NCI-H1092 (cell line): ENCODE measurements around the gene KRTAP10-2.
"Not testable (repeated sequence)": the region's sequence is repeated elsewhere in the genome, so short reads cannot be mapped to it uniquely, and the experiment has no call there.

Experiments used
- DNase-seq: peaks from one replicate; lab custom pipeline; 2025; lab: John Stamatoyannopoulos, UW

Gene KRTAP10-2

DNA sequence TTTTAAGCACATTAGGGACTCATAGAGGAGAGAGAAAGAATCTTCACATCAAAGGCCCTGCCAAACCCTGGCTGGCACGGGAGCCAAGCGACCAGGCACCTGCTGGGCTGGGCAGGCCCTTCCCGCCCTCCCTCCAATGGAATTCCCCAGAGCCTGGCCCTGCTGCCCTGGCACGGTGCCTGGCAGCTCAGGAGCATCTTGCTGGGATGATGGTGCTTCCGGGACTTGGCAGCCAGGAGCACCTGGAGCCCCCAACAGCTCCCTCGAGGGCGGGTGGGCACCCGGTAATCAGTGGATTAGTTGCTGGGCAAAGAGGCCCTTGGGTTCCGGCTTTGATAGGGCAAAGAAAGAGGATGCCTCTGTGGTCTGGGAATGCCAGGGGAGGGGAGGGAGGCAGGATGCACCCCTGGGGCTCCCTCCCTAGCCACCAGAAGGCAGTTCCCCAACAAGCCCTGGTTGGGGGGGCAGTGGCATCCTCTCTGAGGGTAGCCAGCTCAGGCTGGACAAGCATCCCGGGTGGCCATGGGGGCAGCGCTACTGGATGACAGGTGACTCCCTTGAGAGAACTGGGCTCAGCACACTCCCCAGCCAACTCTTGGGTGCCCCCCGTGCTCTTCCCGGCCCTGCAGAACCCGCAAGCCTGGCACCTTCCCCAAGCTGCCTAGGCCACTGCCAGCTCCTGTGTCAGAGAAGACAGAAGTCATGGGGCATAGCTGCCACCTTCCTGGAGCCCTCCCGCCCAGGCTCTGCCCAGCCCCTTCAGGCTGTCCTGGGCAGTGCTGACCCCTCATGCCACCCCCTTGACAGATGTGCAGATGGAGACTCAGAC lies 37.7 kb downstream of the KRTAP10-2 start:
- DNase-seq, result peak; percentile 76

DNA sequence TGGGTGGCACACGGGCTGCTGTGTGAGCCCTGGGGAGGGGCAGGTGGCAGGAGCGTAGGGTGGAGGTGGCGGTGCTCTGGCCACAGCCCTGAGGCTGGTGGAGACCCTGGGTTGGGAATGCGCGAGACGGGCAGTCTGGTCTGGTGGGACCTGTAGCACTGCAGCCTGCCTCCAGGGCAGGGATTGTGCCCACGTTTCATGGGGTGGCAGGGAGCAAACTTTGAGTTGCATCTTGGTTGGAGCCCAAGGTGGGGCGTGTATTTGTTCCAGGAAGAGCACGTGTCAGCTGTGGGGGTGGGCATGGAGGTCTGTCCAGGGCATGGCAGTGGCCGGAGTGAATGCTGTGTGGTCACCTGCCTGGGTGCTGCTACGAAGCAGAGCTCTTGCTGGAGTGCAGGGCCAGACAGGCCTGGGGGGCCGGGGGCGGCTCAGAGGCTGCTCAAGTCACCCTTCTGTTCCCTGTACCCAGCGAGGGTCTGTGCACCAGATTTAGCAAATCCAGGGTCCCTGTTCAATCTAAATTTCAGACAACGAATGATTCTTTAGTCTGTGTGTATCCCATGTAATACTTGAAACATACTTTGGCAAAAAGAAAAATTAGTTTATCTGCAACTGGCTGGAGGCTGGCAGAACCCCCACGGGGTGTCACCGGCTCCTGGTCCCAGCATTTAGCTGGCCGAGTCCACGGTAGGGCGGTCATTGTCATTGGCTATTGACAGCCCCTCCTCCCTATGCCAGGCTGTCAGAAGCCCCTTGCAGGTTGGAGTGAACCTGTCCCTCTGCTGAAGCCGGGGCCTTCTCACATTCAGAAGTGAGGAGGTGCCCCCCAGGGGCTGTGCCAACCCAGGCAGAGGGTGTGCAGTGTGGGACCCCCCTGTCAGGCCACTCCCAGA lies 38.6 kb downstream of the KRTAP10-2 start:
- no peak for DNase-seq

DNA sequence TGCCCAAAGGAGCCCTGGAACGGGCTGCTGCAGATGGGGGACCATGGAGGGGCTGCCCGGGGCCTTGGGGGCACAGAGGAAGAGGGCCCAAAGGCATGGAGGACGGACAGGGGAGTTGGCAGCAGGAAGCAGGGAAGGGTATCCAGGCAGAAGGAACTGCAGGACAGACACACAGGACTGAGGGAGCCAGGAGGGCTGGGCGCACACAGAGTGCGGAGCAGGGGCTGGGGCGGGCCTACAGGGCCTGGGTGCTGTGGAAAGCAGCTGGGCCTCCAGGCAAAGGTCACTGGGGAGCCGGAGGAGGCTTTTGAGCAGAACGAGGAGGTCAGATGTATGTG lies 39.4 kb downstream of the KRTAP10-2 start:
- no peak for DNase-seq

DNA sequence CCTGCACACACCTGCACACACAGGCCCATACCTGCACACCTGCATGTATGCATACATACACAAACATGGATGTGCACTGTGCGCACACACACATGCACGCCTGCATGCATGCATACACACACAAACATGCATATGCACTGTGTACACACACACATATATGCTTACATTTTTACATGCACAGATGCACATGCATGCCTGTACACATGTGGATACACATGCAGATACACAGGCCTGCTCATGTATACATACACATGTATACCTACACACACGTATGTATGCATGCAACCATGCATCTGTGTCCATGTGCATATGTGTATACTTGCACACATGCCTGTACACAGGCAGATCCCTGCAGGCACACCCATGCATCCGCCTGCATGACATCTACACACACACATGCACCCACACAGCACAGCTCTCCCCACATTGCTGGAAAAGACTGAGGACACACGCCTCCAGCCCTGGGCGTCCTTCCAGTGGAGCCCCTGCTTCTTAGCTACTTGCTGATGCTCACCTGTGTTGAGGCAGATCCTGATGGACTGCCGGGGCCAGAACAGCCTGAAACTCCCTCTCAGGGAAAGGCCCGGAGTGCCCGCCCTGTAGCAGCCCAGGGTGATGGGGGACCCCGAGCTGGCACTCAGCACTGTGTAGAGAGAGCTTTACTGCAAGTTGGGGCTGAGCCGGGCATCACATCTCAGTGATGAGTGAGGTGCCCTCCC lies 39.9 kb downstream of the KRTAP10-2 start:
- no peak for DNase-seq

DNA sequence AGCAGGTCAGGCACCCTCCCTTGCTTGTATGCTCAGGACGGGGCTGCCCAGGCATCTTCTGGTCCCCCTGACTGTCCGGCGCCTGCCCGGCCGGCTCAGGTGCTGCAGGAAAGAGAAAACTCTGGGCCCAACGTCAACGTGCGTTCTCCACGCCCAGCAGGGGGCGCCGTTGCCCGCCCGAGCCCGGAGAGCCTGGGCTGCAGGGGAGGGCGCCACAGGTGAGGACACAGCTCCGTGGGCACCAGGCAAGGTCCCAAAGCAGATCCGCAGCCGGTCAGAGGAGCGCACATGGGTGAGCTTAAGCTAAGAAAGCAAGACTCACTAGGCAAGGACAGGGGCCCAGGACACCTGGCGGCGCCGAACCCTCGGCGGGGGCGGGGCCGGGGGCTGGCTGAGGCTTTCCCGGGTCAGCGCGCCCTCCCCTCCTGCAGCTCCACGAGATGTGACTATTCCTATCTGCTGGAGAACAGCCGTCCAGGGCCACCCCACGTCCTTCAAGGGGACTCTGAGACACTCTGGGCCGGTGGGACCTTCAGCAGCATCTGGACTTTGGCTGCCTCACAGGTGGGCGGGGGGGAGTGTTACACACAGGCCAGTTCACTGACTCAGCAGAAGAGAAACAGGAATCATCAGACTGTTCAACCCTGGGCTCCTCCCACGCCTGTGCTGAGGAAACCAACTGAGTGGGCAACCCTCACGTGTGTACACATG lies 40.6 kb downstream of the KRTAP10-2 start:
- peak; percentile 34 for DNase-seq

DNA sequence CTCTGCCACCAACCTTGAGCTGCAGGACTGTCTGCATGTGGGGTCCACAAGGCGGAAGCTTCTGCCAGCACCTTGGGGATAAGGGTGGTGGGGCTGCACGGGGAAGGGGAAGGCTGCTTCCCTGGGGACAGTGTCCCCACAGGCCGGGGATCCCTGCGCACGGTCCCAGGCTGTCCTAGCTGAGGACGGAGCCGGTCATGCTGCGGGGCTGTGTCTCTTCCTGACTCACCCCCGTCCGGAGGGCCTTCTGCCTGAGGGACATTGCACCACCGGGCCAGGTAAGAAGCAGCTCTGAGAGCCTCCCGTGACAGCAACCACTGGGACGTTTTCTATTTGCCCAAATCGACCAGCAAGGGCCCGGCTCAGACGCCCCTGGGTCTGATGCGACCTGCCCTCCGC lies 41.2 kb downstream of the KRTAP10-2 start:
- no peak for DNase-seq

DNA sequence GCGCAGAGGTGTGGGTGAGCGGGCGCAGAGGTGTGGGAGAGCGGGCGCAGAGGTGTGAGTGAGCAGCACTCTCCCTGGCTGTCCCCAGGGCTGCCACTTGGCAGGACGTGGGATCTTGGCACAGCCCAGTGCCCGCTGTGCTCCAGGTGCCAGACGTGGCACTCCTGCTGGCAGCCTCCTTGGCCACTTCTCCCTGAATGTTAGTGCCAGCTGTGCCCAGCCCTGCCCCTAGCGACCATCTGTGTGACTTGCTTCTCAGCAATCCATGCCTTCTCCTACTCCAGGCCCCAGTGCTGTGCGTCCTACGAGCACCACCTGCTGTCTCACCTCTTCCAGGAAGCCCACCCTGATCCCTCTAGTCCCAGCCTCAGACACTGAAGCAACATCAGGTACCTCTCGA lies 41.8 kb downstream of the KRTAP10-2 start:
- peak; percentile 54 for DNase-seq

DNA sequence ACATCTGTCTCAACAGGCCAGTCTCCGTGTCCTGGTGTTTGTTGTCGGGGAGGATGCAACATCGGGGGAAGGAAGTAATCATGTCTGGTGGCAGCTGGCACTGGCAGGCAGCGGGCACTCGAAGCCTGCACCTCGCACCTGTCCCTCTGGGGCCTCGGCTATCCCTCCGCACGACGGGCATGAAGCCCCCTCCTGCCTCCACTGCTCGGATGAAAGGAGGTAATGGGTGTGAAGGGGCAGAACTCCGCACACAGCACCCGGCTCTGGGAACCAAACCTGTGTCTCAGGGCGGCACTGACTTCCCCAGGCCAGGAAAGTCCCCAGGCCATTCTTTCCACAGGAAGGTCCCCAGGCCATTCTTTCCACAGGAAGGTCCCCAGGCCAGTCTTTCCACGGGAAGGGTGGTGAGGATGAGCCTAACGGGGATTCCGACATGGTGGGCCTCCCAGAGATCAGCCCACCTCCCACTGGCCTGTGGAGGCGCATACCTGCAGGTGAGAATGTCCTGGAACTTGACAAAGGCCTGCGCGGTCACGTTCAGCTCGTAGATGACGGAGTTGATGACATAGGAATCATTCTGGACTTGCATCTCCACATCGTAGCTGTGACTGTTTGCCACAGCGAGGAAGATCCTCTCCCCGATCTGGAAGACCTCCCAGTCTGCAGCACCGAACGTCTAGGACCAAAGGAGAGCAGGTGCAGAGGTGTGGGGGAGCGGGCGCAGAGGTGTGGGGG lies 42.4 kb downstream of the KRTAP10-2 start:
- DNase-seq, result no peak

DNA sequence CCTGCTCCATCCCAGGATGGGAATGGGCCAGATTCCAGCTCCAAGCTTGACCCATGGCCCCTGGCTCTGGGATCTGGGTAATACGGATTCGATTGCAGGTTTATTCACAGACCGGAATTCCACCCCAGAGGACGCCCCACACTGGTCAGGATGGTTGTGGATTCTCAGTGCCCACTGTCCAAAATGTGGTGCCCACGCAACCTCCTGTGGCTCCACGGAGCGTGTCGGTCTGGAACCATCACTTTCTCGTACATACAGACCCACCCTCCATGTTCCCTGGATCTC lies 42.9 kb downstream of the KRTAP10-2 start:
- no peak for DNase-seq

DNA sequence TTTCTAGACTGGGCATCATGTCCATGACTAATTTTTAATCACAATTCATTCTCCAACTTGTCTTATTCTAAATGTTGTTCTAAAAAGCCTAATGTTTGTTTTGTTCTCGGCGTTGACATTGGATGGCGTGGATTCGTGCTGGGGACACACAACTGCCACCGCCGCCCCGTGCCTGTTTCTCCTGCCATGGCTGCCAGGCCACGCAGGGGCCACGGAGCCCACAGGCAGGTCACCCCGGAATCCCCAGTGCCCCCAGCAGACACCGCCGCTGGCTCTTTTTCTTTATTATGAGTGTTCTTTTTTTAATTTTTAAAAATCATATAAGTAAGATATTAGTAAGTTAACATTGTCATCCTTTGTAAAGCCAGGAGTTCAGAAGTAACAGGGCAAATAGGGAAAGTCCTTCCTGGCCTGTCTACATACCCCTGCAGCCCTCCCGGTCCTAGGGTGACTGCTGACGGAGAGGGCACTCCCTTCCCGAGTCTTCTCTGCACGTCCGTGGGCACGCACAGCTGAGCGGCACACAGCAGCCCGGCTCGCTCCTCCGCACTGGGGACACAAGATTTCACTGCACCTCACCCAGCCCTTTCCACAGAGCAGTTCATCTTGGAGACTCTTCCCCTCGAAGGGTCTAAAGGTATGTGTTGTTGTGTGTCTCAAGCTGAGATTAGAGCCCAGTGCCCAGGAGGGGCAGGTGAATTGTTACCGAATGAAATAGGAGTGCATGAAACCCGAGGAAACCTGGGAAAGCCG lies 43.5 kb downstream of the KRTAP10-2 start:
- DNase-seq, result no peak

DNA sequence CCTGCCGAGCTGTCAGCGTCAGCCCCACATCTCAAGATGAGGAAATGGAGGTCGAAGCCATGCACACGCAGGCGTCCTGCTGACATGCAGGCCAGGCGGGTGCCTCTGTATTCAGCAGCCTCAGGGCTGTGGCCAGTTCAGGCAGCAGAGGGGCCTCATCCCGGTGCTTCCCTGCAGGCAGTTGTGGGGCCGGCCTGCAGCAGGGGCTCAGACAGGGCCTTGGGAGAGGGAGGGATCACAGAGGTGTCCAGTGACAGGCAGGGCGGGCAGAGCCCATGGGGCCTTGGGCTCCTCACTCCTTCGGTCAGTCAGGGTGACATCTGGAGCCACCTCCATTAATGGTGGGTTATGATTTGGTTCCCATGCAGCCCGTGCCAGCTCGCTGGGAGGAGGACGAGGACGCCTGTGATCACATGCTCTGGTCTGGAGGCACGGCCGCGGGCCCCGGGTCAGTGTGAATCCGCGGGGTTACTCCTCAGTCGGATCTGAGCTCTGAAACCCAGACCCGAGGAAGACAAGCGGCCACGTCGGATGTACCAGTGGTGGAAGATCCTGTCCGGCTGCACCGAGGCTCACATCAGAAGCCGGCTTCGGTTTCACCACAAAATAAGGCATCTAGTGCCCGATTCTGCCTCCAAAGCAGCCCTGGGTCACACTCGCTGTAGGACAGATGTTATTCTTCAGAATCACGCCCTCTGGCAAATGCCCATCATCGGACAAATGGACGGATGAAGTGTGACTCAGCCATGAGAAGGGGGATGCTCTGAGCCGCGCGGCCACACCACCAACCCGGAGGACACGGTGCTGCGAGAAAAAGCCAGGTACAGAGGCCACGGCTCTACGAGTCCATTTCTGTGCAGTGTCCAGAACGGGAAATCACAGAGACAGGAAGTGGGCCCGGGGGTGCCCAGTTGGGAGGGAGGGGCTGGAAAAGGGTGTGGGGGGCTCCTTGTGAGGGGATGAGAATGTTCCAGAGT lies 44.7 kb downstream of the KRTAP10-2 start:
- no peak for DNase-seq

DNA sequence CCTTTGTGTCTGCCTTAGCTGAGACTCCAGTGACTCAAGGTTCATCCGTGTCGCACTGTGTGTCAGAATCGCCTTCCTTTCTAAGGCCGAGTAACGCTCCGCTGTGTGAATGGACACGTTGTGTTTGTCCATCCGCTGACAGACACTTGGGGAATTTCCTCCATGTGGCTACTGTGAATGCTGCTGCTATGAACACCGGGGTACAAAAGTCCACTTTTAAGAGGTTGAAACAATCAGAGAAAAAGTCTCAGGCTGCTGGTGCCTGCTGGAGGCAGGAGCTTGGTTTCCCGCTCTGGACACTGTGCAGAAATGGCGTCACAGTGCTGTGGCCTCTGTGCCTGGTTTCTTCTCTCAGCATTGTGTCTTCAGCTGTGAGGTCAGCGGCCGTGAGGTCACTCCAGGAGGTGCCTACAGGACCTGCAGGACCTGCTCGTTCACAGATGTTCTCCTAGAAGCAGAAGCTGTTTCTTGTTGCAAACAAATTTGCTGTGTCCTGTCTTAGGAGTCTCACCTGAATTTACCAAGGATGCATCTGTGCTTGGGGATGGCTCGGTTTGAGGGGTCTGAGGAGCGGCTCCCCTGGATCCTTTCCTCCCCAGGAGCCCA lies 45.5 kb downstream of the KRTAP10-2 start:
- DNase-seq, result no peak

DNA sequence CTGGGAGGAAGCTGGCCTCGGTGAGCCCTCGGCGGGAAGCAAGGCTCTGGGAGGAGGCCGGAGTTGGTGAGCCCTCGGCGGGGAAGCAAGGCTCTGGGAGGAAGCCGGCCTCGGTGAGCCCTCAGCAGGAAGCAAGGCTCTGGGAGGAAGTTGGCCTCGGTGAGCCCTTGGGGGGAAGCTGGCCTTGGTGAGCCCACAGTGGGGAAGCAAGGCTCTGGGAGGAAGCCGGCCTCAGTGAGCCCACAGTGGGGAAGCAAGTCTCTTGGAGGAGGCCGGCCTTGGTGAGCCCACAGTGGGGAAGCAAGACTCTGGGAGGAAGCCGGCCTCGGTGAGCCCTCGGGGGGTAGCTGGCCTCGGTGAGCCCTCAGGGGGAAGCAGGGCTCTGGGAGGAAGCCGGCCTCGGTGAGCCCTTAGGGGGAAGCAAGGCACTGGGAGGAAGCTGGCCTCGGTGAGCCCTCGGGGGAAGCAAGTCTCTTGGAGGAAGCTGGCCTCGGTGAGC lies 47.4 kb downstream of the KRTAP10-2 start:
- DNase-seq, result no peak

DNA sequence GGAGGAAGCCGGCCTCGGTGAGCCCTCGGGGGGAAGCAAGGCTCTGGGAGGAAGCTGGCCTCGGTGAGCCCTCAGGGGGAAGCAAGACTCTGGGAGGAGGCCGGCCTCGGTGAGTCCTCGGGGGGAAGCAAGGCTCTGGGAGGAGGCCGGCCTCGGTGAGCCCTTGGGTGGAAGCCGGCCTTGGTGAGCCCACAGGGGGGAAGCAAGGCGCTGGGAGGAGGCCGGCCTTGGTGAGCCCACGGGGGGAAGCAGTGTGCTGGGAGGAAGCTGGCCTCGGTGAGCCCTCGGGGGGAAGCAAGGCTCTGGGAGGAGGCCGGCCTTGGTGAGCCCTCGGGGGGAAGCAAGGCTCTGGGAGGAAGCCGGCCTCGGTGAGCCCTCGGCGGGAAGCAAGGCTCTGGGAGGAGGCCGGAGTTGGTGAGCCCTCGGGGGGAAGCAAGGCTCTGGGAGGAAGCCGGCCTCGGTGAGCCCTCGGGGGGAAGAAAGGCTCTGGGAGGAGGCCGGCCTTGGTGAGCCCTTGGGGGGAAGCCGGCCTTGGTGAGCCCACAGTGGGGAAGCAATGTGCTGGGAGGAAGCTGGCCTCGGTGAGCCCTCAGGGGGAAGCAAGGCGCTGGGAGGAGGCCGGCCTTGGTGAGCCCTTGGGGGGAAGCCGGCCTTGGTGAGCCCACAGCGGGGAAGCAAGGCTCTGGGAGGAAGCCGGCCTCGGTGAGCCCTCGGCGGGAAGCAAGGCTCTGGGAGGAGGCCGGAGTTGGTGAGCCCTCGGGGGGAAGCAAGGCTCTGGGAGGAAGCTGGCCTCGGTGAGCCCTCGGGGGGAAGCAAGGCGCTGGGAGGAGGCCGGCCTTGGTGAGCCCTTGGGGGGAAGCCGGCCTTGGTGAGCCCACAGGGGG lies 48.1 kb downstream of the KRTAP10-2 start:
- DNase-seq, result not testable (repeated sequence)

DNA sequence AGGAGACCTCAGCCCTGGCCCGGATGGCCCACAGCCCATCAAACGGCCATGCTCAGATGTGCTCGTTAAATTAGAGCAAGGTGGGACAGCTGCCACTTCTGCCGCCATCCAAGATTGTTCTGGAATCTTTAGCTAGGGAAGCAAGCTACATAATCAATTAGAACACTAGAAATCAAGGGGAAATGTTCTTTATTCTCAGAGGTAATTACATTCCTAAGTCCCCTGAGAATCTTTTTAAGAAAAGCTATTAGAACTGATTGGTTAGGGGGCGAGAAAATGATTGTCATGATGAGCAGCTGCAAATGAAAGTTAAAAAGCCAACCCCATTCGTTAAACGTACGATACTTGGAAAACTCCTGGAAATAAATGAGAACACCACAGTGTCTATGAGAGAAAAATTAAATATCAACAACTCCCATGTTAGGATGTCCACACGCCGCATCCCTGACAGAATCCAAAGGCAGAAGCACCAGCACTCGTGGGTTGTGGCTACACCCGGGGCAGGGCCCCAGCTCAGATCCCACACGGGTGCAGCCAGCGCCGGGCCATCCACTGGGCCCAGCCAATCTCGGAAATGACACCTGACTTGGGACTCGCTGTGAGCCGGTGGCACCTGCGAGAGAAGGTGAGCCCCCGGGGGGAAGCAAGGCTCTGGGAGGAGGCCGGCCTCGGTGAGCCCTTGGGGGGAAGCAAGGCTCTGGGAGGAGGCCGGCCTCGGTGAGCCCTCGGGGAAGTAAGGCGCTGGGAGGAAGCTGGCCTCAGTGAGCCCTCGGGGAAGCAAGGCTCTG lies 48.9 kb downstream of the KRTAP10-2 start:
- no peak for DNase-seq
